Activated gamma-delta T cell (primary cell): Measurements from ENCODE around the gene DZIP1L.
"Not testable (repeated sequence)": the region's sequence is repeated elsewhere in the genome, so short reads cannot be mapped to it uniquely, and the experiment has no call there.

ENCODE experiments used
- DNase-seq: peaks from one replicate; lab custom pipeline; 2025; lab: John Stamatoyannopoulos, UW
- total RNA-seq, 2 donors: gene quantifications; one replicate each; lab custom pipeline; 2026; lab: John Stamatoyannopoulos, UW

DZIP1L gene
- 0.05 to 0.09 reads per million in 2 donors for total RNA-seq

- no peak for DNase-seq
These were observed at the start of gene DZIP1L for GRCh38 chr3:138114988-138115971. TSS of gene DZIP1L (minus strand) at chr3:138115608. CDS start at chr3:138103971, 11,637 bp downstream.

- DNase-seq, result no peak
These were observed 49.7 kb upstream of the DZIP1L start for GRCh38 chr3:138165061-138165460.

GRCh38 chr3:138157743-138158142 lies 42.3 kb upstream of the DZIP1L start:
- no peak for DNase-seq

GRCh38 chr3:138154534-138154933 lies 39.1 kb upstream of the DZIP1L start:
- no peak for DNase-seq

GRCh38 chr3:138148503-138148902 lies 33.1 kb upstream of the DZIP1L start:
- no peak for DNase-seq

- not testable (repeated sequence) for DNase-seq
These were observed 26.8 kb upstream of the DZIP1L start for GRCh38 chr3:138142181-138142580.

GRCh38 chr3:138140940-138141339 lies 25.5 kb upstream of the DZIP1L start:
- no peak for DNase-seq

- DNase-seq, result no peak
These were observed 24.3 kb upstream of the DZIP1L start for GRCh38 chr3:138139691-138140090.

GRCh38 chr3:138137861-138138260 lies 22.5 kb upstream of the DZIP1L start:
- no peak for DNase-seq

- no peak for DNase-seq
These were observed 20.8 kb upstream of the DZIP1L start for GRCh38 chr3:138136201-138136600.

GRCh38 chr3:138135833-138136194 lies 20.4 kb upstream of the DZIP1L start:
- no peak for DNase-seq

GRCh38 chr3:138135146-138135832 lies 19.9 kb upstream of the DZIP1L start:
- no peak for DNase-seq

- no peak for DNase-seq
These were observed 16.8 kb upstream of the DZIP1L start, which contains the start of gene A4GNT for GRCh38 chr3:138132239-138132638. TSS of gene A4GNT (minus strand) at chr3:138132390. CDS start at chr3:138131256, 1,134 bp downstream.

- DNase-seq, result no peak
These were observed 12.4 kb upstream of the DZIP1L start for GRCh38 chr3:138127636-138128365.

- no peak for DNase-seq
These were observed 10.3 kb upstream of the DZIP1L start for GRCh38 chr3:138125548-138126221.

GRCh38 chr3:138124706-138125355 lies 9.4 kb upstream of the DZIP1L start:
- no peak for DNase-seq

- no peak for DNase-seq
These were observed 8.8 kb upstream of the DZIP1L start for GRCh38 chr3:138124188-138124587.

GRCh38 chr3:138119423-138119766 lies 4.0 kb upstream of the DZIP1L start:
- no peak for DNase-seq

- no peak for DNase-seq
These were observed 3.4 kb upstream of the DZIP1L start for GRCh38 chr3:138118612-138119422.

GRCh38 chr3:138114431-138114918 lies 933 bp downstream of the DZIP1L start:
- DNase-seq, result no peak
